Measurements from ENCODE around the gene PPP2R2C.

The PPP2R2C gene

GRCh38 chr4:6393066-6393465, 79.3 kb downstream of the PPP2R2C start:
- TF ChIP-seq CTCF (IDR thresholded peaks at IDR 0.05; ENCODE audit: borderline replicate concordance, extremely low read depth, low read length, poor library complexity, severe bottlenecking), result no peak
- TF ChIP-seq EZH2 (IDR thresholded peaks at IDR 0.05; ENCODE audit: borderline replicate concordance, low read depth, low read length, severe bottlenecking), result no peak

GRCh38 chr4:6392407-6392806, 80.0 kb downstream of the PPP2R2C start:
- no peak for DNase-seq
- Histone ChIP-seq H4K20me1 (ENCODE audit: insufficient read depth, low read length) (no peaks in the 10 kb centered on the region; the same call in 1 of the 2 replicates), H3K36me3 (ENCODE audit: insufficient read depth, low read length) (no peaks in the 10 kb centered on the region), H3K27me3 (ENCODE audit: insufficient read depth, low read length, poor library complexity) (peaks cover 3% of the 10 kb centered on the region), H2AFZ (ENCODE audit: low read depth, low read length) (no peak overlapping the region), H3K9me3 (ENCODE audit: insufficient read depth, low read length, severe bottlenecking) (no peaks in the 10 kb centered on the region), H3K4me3 (ENCODE audit: low read depth in 1 of 2, low read length in 2 of 2) (no peak overlapping the region), H3K79me2 (ENCODE audit: insufficient read depth, low read length) (no peaks in the 10 kb centered on the region), H3K4me1 (ENCODE audit: insufficient read depth, low read length) (no peaks in the 10 kb centered on the region), H3K4me2 (ENCODE audit: insufficient read depth, low read length) (no peak overlapping the region), H3K9ac (ENCODE audit: low read depth, low read length) (no peak overlapping the region), H3K27ac (ENCODE audit: low read length) (no peak overlapping the region)
- no peak for TF ChIP-seq EZH2 (IDR thresholded peaks at IDR 0.05; ENCODE audit: borderline replicate concordance, low read depth, low read length, severe bottlenecking)
- TF ChIP-seq CTCF (IDR thresholded peaks at IDR 0.05; ENCODE audit: borderline replicate concordance, extremely low read depth, low read length, poor library complexity, severe bottlenecking), result no peak
- ATAC-seq (ENCODE audit: insufficient read depth, low read depth), result no peak

More at GRCh38 chr4:6393066-6393465, 79.3 kb downstream of the PPP2R2C start:
- Histone ChIP-seq H4K20me1 (ENCODE audit: insufficient read depth, low read length) (no peaks in the 10 kb centered on the region; the same call in 1 of the 2 replicates), H3K9me3 (ENCODE audit: insufficient read depth, low read length, severe bottlenecking) (no peaks in the 10 kb centered on the region), H3K36me3 (ENCODE audit: insufficient read depth, low read length) (no peaks in the 10 kb centered on the region), H3K79me2 (ENCODE audit: insufficient read depth, low read length) (no peaks in the 10 kb centered on the region), H3K4me1 (ENCODE audit: insufficient read depth, low read length) (no peaks in the 10 kb centered on the region), H3K27ac (ENCODE audit: low read length) (no peak overlapping the region), H3K4me3 (ENCODE audit: low read depth in 1 of 2, low read length in 2 of 2) (no peak overlapping the region), H3K27me3 (ENCODE audit: insufficient read depth, low read length, poor library complexity) (peaks cover under 1% of the 10 kb centered on the region), H2AFZ (ENCODE audit: low read depth, low read length) (no peak overlapping the region), H3K4me2 (ENCODE audit: insufficient read depth, low read length) (no peak overlapping the region), H3K9ac (ENCODE audit: low read depth, low read length) (no peak overlapping the region)
- DNase-seq (no peak), ATAC-seq (ENCODE audit: insufficient read depth, low read depth) (no peak)

GRCh38 chr4:6391852-6392188, 80.6 kb downstream of the PPP2R2C start:
- Histone ChIP-seq H2AFZ (ENCODE audit: low read depth, low read length) (no peak overlapping the region), H3K27ac (ENCODE audit: low read length) (no peak overlapping the region), H3K4me2 (ENCODE audit: insufficient read depth, low read length) (no peak overlapping the region), H4K20me1 (ENCODE audit: insufficient read depth, low read length) (no peaks in the 10 kb centered on the region; the same call in 1 of the 2 replicates), H3K79me2 (ENCODE audit: insufficient read depth, low read length) (no peaks in the 10 kb centered on the region), H3K4me1 (ENCODE audit: insufficient read depth, low read length) (no peaks in the 10 kb centered on the region), H3K9me3 (ENCODE audit: insufficient read depth, low read length, severe bottlenecking) (no peaks in the 10 kb centered on the region), H3K36me3 (ENCODE audit: insufficient read depth, low read length) (no peaks in the 10 kb centered on the region), H3K9ac (ENCODE audit: low read depth, low read length) (no peak overlapping the region), H3K27me3 (ENCODE audit: insufficient read depth, low read length, poor library complexity) (peaks cover 3% of the 10 kb centered on the region), H3K4me3 (ENCODE audit: low read depth in 1 of 2, low read length in 2 of 2) (no peak overlapping the region)
- ATAC-seq (ENCODE audit: insufficient read depth, low read depth) (no peak), DNase-seq (no peak)
- TF ChIP-seq EZH2 (IDR thresholded peaks at IDR 0.05; ENCODE audit: borderline replicate concordance, low read depth, low read length, severe bottlenecking), result no peak
- TF ChIP-seq CTCF (IDR thresholded peaks at IDR 0.05; ENCODE audit: borderline replicate concordance, extremely low read depth, low read length, poor library complexity, severe bottlenecking), result no peak
